Measurements from ENCODE around the gene LMLN. TPM values are rescaled to one million over a fixed set of nuclear protein-coding genes. Genes with fewer than 3 reads are reported as not detected.

Gene LMLN
- total and polyA plus RNA-seq, 2 of the 13 experiments (the other 11 are each of a cell fraction or from before 2014, with no cell fraction given), result 1.2 to 1.8 TPM

GRCh38 chr3:198027045-198027798 lies 67.2 kb downstream of the LMLN start (continued):
- no peak for TF ChIP-seq ZNF609 (CRISPR knock-in tag; IDR thresholded peaks at IDR 0.05; ENCODE audit: borderline replicate concordance)

- Histone ChIP-seq H3K27ac (ENCODE audit: extremely low read length, insufficient read depth, low read length) (no peak overlapping the region), H3K36me3 (replicated peaks in 1 of 2; ENCODE audit: control insufficient read depth in 1 of 2, insufficient read depth in 2 of 2, low read length in 2 of 2) (no peaks in the 10 kb centered on the region), H3K9me3 (ENCODE audit: low read length) (no peaks in the 10 kb centered on the region), H3K4me2 (ENCODE audit: low read depth, low read length) (no peak overlapping the region), H3K79me2 (ENCODE audit: insufficient read depth, low read length) (no peaks in the 10 kb centered on the region), H3K27me3 (ENCODE audit: control insufficient read depth in 1 of 2, insufficient read depth in 2 of 2, low read length in 2 of 2) (no peaks in the 10 kb centered on the region), H3K4me3 (replicated peaks in 1 of 3; ENCODE audit: insufficient read depth in 1 of 3, low read depth in 2 of 3, low read length in 3 of 3) (no peak overlapping the region), H2AFZ (ENCODE audit: low read length) (no peak overlapping the region), H4K20me1 (ENCODE audit: insufficient read depth, low read length) (no peaks in the 10 kb centered on the region), H3K4me1 (ENCODE audit: insufficient read depth, low read length) (no peaks in the 10 kb centered on the region), H3K9ac (ENCODE audit: insufficient read depth, low read depth, low read length) (no peak overlapping the region)
- no peak for DNase-seq (ENCODE audit: low spot score)
- FAIRE-seq, result no peak
- CTCF ChIA-PET (ENCODE audit: low intra/inter-chr PET ratio, low total read pairs), result no interaction called here
- 85% methylated on average over 13 of the region's 13 CpGs for WGBS (ENCODE audit: low lambda C conversion rate)
- in situ Hi-C loops (cut with HindIII; ENCODE audit: extremely low pct_ligation_motif_present, low pct_unique_long_range_greater_than_20kb), result no loop called here
- intact Hi-C loops (cut with micrococcal nuclease; ENCODE audit: unreplicated experiment), result no loop called here
- BruUV-seq (replicated peaks), result no TSS peak
- no peak for ATAC-seq
- POLR2A ChIA-PET, result no interaction called here
- TF ChIP-seq ZNF230 (CRISPR knock-in tag; IDR thresholded peaks at IDR 0.05) (no peak), NBN (conservative IDR thresholded peaks at IDR 0.05) (no peak), ZNF264 (CRISPR knock-in tag; IDR thresholded peaks at IDR 0.05) (no peak), ZBTB33 (CRISPR knock-in tag; IDR thresholded peaks at IDR 0.05) (no peak), ZNF282 (IDR thresholded peaks at IDR 0.05; ENCODE audit: partially characterized antibody) (no peak), ZNF564 (CRISPR knock-in tag; IDR thresholded peaks at IDR 0.05) (no peak), HNRNPUL1 (IDR thresholded peaks at IDR 0.05; ENCODE audit: low read depth, low read length) (no peak), HNRNPK (IDR thresholded peaks at IDR 0.05; ENCODE audit: low read depth, low read length, poor library complexity, severe bottlenecking) (no peak), ZNF24 (IDR thresholded peaks at IDR 0.05) (no peak), GFI1 (CRISPR knock-in tag; IDR thresholded peaks at IDR 0.05; ENCODE audit: borderline replicate concordance) (no peak), CBX5 (CRISPR knock-in tag; IDR thresholded peaks at IDR 0.05; ENCODE audit: borderline replicate concordance) (no peak)
These were observed 67.9 kb downstream of the LMLN start for GRCh38 chr3:198027799-198028390.

Data from HepG2 (cell line).